Measurements from ENCODE around the gene ZDHHC12.

ZDHHC12 gene

DNA sequence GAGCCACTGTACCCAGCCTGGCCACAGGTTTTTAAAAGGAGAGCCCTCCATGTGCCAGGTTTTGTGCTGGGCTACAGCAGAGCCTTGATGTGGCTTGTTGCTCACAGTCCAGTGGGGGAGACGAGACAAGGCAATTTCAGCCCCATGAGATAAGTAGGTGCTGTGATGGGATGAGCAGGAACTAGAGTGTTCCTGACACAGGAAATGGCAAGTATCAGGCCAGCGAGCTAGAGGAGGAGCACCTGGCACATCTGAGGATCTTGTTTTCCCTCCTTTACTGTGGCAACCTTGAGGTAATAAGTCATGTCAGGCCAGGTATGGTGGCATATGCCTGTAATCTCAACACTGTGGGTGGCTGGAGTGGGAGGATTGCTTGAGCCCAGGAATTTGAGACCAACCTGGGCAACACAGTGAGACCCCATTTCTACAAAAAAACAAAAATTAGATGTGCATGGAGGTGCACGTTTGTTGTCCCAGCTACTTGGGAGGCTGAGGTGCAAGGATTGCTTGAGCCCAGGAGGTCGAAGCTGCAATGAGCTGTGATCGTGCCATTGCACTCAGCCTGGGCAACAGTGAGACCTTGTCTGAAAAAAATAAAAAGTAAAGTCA lies 3.8 kb upstream of the ZDHHC12 start:
- TF ChIP-seq, protein P1, sequence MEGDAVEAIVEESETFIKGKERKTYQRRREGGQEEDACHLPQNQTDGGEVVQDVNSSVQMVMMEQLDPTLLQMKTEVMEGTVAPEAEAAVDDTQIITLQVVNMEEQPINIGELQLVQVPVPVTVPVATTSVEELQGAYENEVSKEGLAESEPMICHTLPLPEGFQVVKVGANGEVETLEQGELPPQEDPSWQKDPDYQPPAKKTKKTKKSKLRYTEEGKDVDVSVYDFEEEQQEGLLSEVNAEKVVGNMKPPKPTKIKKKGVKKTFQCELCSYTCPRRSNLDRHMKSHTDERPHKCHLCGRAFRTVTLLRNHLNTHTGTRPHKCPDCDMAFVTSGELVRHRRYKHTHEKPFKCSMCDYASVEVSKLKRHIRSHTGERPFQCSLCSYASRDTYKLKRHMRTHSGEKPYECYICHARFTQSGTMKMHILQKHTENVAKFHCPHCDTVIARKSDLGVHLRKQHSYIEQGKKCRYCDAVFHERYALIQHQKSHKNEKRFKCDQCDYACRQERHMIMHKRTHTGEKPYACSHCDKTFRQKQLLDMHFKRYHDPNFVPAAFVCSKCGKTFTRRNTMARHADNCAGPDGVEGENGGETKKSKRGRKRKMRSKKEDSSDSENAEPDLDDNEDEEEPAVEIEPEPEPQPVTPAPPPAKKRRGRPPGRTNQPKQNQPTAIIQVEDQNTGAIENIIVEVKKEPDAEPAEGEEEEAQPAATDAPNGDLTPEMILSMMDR (IDR thresholded peaks at IDR 0.05; ENCODE audit: borderline replicate concordance, control extremely low read depth, extremely low read depth, insufficient read depth, missing control alignments), result no peak
- DNase-seq (ENCODE audit: low spot score), result no peak
- in situ Hi-C loops (cut with MboI; ENCODE audit: low sequenced_read_pairs, unreplicated experiment), result no loop called here

- TF ChIP-seq, protein P1 (IDR thresholded peaks at IDR 0.05; ENCODE audit: borderline replicate concordance, control extremely low read depth, extremely low read depth, insufficient read depth, missing control alignments), result no peak
- in situ Hi-C loops (cut with MboI; ENCODE audit: low sequenced_read_pairs, unreplicated experiment), result no loop called here
- DNase-seq (ENCODE audit: low spot score), result peak; percentile 70
These were observed 851 bp upstream of the ZDHHC12 start for GRCh38 chr9:128724744-128725211.

DNA sequence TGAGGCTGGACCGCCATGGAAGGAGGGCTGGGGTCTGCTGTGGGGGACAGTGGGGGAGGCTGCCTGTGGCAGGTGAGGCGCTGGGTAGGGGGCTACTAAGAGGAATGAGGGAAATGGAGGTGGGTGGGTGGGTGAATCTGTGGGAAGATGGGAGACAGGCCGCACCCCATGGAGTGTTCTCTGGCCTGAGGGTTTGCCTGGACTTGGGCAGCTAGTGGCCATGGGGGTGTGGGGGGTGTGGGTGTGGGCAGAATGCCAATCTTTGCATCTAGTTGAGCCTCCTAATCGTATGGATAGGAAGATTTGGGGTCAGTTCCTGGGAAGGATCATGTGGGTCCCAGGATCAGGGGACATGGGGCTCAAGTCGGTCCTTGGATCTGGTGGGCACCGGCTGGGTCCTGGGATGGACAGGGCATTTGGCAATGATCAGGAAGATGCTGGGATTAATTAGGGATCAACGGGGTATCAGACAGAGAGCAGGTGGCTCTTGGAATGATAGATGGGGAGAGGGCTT lies 518 bp downstream of the ZDHHC12 start:
- in situ Hi-C loops (cut with MboI; ENCODE audit: low sequenced_read_pairs, unreplicated experiment), result no loop called here
- TF ChIP-seq, protein P1 (IDR thresholded peaks at IDR 0.05; ENCODE audit: borderline replicate concordance, control extremely low read depth, extremely low read depth, insufficient read depth, missing control alignments), result no peak
- no peak for DNase-seq (ENCODE audit: low spot score)

DNA sequence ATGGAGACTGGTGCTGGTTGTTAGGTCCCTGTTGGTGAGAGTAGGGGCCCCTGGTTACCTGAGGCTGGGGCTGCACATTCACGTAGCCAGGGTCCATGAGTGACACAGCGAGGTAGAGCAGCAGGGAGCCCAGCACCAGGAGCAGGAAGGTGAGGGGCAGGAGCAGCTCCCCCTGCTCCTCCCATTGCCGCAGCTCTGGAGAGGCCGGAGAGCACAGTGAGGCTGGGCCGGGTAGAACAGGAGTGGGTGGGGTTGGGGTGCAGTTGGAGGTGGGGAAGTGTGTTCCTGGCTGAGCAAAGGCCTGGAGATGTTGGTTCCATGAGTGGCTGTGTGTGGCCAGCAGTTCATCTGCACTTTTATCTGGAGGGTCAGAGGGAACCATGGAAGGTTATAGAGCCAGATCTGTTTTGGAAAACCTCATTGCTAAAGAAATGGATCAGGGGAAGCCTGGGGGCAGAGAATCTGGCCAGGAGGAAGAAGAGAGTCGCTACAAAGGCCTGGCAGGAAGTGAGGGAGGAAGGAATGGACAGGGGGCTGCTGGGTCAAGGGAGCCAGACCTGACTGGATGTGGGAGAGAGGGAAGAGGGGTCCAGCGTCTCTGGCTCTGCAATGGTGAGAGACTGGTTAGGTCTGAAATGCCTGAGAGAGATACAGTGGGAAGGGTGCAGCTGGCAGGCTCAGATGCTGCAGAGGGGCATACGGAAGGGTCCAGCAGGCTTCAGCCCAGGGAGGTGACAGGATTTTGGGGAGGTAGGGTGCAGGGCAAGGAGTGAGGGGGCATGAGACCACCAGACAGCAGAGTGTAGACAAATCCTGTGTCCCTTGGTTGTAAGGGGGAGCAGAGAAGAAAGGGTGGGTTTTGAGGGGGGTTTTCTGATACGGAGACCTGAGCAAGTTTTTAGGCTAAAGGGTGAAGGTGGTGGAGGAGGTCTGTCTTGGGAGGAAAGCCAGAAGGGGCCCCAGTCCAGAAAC lies 1.3 kb downstream of the ZDHHC12 start:
- in situ Hi-C loops (cut with MboI; ENCODE audit: low sequenced_read_pairs, unreplicated experiment), result no loop called here
- DNase-seq (ENCODE audit: low spot score), result no peak
- TF ChIP-seq, protein P1 (IDR thresholded peaks at IDR 0.05; ENCODE audit: borderline replicate concordance, control extremely low read depth, extremely low read depth, insufficient read depth, missing control alignments), result no peak

GRCh38 chr9:128721487-128722010 lies 2.4 kb downstream of the ZDHHC12 start:
- in situ Hi-C loops (cut with MboI; ENCODE audit: low sequenced_read_pairs, unreplicated experiment), result no loop called here
- no peak for DNase-seq (ENCODE audit: low spot score)
- TF ChIP-seq, protein P1 (IDR thresholded peaks at IDR 0.05; ENCODE audit: borderline replicate concordance, control extremely low read depth, extremely low read depth, insufficient read depth, missing control alignments), result no peak

- in situ Hi-C loops (cut with MboI; ENCODE audit: low sequenced_read_pairs, unreplicated experiment), result no loop called here
- TF ChIP-seq, protein P1 (IDR thresholded peaks at IDR 0.05; ENCODE audit: borderline replicate concordance, control extremely low read depth, extremely low read depth, insufficient read depth, missing control alignments), result no peak
- DNase-seq (ENCODE audit: low spot score), result no peak
These were observed 3.0 kb downstream of the ZDHHC12 start for GRCh38 chr9:128720841-128721486.
